Measurements from ENCODE around the gene SLC18A2. TPM values are rescaled to one million over a fixed set of nuclear protein-coding genes. Genes with fewer than 3 reads are reported as not detected.

The SLC18A2 gene
- total RNA-seq, 1 donor from 2014 or later: 0.40 TPM

- no peak for DNase-seq (ENCODE audit: low read depth)
- H3K4me3 ChIP-seq (ENCODE audit: low read depth, low read length): no peak overlapping the region
- TF ChIP-seq CTCF (conservative IDR thresholded peaks at IDR 0.05; ENCODE audit: low read depth, low read length): no peak
These were observed 22.0 kb downstream of the SLC18A2 start for GRCh38 chr10:117262903-117263293.

- no peak for TF ChIP-seq CTCF (conservative IDR thresholded peaks at IDR 0.05; ENCODE audit: low read depth, low read length)
- DNase-seq (ENCODE audit: low read depth): no peak
- H3K4me3 ChIP-seq (ENCODE audit: low read depth, low read length): no peak overlapping the region
These were observed 23.9 kb downstream of the SLC18A2 start for GRCh38 chr10:117264782-117265181.

GRCh38 chr10:117266400-117266799 lies 25.5 kb downstream of the SLC18A2 start:
- TF ChIP-seq CTCF (conservative IDR thresholded peaks at IDR 0.05; ENCODE audit: low read depth, low read length): no peak
- no peak for DNase-seq (ENCODE audit: low read depth)

GRCh38 chr10:117266812-117267211 lies 25.9 kb downstream of the SLC18A2 start:
- TF ChIP-seq CTCF (conservative IDR thresholded peaks at IDR 0.05; ENCODE audit: low read depth, low read length): no peak

More at GRCh38 chr10:117266400-117266799, 25.5 kb downstream of the SLC18A2 start:
- H3K4me3 ChIP-seq (ENCODE audit: low read depth, low read length): no peak overlapping the region

GRCh38 chr10:117268258-117268657 lies 27.3 kb downstream of the SLC18A2 start:
- no peak overlapping the region for H3K4me3 ChIP-seq (ENCODE audit: low read depth, low read length)
- TF ChIP-seq CTCF (conservative IDR thresholded peaks at IDR 0.05; ENCODE audit: low read depth, low read length): no peak
- no peak for DNase-seq (ENCODE audit: low read depth)

More at GRCh38 chr10:117266812-117267211, 25.9 kb downstream of the SLC18A2 start:
- DNase-seq (ENCODE audit: low read depth): no peak
- no peak overlapping the region for H3K4me3 ChIP-seq (ENCODE audit: low read depth, low read length)

- no peak for DNase-seq (ENCODE audit: low read depth)
- no peak for TF ChIP-seq CTCF (conservative IDR thresholded peaks at IDR 0.05; ENCODE audit: low read depth, low read length)
- no peak overlapping the region for H3K4me3 ChIP-seq (ENCODE audit: low read depth, low read length)
These were observed 28.0 kb downstream of the SLC18A2 start for GRCh38 chr10:117268907-117269306.

- no peak for DNase-seq (ENCODE audit: low read depth)
- TF ChIP-seq CTCF (conservative IDR thresholded peaks at IDR 0.05; ENCODE audit: low read depth, low read length): no peak
- H3K4me3 ChIP-seq (ENCODE audit: low read depth, low read length): no peak overlapping the region
These were observed 30.5 kb downstream of the SLC18A2 start for GRCh38 chr10:117271427-117271826.
